Measurements from ENCODE around the gene RAX2.

The RAX2 gene

DNA sequence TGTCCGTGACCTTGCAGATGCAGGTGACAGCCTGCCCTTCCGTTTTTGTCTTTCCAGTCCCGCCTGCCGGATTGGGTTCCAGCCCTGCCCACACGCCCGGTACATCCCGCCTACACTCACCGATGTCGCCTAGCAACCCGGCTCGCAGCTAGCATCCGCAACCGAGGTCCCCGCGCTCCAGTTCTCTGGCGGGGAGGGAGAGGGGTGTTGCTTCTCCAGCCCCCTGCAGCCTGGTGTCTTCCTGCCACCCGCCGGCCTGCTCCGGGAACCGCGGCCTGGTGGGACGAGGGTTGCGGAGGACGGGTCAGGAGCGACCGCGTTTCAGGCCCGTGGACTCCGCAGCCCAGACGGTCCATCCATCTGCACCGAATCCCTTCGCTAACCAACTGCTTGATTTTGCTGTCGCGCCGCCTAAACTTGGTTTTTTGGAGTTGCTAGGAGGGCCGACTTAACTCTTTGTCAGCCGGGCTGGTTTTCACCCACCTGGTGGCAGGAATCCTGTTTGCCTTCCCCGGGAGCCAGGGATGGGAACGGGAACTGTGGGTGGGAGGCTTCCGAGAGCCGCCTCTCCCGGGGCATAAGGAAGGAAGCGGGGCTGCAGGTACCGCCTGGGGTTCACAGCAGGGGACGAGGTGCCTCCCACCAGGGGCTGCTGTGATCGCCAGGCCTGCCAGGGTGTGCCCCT is 29.5 kb upstream of the RAX2 start:
- peak; percentile 32 to 39 for DNase-seq (ENCODE audit: low read depth in 2 of 2)

DNA sequence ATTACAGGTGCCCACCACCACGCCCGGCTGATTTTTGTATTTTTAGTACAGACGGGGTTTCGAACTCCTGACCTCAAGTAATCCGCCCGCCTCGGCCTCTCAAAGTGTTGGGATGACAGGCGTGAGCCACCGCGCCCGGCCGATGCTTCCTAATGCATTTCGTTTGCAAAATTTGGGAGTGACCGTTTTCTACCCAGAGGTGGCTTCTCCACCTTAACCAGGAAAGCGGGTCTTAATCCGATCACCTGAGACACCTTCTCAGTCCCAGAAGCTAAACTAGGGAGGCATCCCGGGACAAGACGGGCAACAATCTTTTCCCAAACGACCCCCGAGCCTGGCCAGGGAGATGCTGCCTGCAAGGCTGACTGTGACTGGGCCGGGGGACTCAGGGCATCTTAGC is 29.0 kb upstream of the RAX2 start:
- DNase-seq (ENCODE audit: low read depth in 2 of 2), result no peak

DNA sequence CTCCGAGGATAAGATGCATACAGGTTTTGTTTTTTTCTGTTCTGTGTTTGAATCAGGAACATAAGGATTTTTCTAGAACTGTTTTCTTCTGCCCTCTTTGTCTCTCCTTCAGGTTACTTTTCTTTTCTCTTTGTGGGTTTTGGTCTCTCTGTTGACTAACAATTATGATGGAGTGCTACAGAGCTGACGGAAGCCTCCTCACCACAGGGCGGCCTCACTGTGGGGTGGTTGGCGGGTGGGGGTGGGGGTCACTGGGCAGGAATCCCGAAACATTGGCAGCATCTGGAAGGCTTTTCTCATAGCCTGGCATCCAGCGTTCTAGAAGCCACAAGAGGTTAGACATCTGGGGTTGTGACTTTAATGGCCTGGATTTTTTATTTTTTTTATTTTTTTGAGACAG is 26.1 kb upstream of the RAX2 start:
- no peak for DNase-seq (ENCODE audit: low read depth in 2 of 2)

DNA sequence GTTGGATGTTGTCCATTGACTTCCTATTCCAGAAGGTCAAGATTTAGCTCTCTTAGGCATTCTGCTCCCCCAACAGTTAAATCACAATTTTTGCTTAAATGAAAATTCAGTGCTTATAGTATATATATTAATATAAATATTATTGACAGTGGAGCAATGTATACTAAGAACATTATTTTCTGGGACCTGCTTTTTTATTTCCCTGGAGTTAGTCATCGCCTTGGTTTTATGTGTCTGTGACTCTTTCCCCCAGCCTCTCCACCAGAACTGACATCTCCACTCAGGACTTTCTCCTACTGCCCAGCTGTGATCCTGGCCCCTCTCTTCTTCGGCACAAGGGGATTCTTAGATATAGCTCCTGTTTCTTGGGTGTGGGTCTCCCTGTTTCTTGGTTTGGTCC is 24.3 kb upstream of the RAX2 start:
- DNase-seq (ENCODE audit: low read depth in 2 of 2), result no peak

DNA sequence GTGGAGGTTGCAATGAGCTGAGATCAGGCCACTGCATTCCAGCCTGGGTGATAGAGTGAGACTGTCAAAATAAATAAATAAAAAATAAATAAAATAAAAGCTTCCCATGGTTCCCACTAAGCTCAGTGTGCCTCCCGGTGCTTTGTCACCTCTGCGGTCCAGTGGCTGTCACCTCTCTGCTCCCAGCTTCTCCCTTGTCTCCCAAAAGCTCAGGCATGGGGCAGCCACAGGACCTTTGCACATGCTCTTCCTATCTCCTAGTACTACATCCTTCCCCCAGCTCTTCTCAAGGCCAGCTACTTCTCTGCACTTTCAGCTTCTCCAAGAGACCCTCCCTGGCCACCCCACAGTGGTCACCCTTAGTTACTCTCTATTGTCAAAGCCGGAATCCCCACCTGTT is 21.8 kb upstream of the RAX2 start:
- DNase-seq (ENCODE audit: low read depth in 2 of 2), result no peak

DNA sequence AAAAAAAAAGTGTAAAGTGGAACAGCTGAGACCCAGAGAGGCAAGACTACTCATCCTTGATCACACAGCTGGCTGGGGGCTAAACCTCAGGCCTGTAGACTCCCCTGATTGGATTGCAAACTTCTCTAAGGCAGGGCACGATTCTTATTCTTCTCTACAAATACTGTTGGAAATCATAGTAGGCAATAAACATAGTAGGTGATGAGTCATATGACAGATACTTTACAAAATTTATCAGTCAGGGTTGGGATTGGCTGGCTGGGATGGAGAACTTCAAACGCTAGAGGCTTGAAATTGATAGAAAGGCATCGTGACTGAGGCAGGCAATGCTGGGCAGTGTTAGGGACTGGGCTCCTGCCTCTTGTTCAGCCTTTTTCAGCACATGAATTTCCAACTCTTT is 20.1 kb upstream of the RAX2 start:
- no peak for DNase-seq (ENCODE audit: low read depth in 2 of 2)

DNA sequence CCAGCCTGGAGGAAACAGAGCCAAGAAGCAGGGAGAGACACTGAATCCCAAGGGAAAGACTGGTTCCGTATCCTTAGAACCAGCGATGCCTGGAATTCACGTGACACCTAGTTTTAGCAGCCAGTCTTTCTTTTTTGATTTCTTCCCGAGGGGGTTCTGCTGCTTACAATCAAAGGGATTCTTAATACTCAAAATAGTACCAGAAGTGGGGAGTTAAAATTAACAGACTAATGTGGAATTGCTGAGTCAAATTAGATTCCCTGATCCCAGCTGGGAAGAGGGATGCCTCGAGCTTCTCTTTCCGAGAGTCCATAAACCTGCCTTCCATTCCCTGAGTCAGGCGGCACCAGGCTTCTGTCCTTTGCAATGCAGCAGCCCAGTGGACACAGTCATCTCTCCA is 18.9 kb upstream of the RAX2 start:
- DNase-seq (ENCODE audit: low read depth in 2 of 2), result no peak

DNA sequence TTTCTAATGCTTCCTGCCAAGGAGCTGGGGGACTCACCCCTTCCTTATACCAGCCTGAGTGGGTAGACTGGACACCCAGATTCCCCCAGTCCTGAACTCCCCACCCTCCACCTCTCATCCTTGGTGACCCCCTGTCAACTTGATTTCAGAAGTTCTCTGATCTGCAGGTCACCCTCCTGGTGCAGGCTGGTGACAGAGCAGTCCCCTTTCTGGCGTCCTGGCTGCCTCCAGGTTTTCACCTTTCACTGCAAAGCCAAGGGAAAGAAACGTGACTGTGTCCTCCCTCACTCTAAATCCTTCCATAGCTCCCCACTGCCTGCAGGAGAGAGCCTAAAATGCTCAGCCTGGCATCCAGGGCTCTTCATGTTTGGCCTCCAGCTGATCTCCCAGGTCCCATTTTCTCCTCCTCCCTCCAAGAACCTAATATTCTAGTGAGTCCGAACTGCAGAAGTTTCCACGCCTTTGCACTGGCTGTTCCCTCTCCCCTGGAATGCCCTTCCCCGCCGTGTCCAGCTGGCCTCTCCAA is 18.2 kb upstream of the RAX2 start:
- DNase-seq (ENCODE audit: low read depth in 2 of 2), result no peak

DNA sequence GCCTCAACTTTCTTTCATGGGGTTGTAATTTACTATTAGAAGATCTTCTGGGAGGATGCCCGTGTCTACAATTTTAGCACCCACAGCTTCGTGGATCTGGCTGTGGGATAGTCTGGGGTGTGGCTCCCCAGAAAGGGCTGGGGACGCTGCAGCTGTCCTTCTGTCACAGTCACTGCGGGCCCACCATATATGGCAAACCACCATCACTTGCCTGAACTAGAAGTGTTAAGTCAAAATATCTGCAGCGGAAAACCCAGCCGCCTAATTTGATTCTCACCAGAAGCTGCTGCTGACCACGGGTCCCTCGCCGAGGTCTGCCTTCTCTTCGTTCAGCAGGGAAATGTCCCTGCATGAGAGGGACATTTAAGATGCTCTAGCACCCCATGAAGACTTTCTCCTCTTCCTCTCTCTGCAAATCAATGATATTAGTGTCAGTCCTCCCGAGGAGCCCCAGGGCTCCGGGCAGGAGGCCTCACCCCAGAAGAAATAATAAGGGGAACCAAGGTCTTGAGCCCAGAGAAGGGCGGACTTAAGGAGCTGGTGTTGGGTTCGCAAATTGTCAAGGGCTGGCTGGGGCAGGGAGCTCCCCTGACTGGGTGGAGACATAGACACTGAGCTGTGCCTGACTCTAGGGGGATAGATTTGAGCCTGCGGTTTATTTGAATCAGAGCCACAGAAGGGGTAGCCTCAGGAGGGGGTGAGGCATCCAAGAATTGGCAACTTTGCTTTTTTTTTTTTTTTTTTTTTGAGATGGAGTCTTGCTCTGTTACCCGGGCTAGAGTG is 17.2 kb upstream of the RAX2 start:
- peak; percentile 10 to 20 for DNase-seq (ENCODE audit: low read depth in 2 of 2)

DNA sequence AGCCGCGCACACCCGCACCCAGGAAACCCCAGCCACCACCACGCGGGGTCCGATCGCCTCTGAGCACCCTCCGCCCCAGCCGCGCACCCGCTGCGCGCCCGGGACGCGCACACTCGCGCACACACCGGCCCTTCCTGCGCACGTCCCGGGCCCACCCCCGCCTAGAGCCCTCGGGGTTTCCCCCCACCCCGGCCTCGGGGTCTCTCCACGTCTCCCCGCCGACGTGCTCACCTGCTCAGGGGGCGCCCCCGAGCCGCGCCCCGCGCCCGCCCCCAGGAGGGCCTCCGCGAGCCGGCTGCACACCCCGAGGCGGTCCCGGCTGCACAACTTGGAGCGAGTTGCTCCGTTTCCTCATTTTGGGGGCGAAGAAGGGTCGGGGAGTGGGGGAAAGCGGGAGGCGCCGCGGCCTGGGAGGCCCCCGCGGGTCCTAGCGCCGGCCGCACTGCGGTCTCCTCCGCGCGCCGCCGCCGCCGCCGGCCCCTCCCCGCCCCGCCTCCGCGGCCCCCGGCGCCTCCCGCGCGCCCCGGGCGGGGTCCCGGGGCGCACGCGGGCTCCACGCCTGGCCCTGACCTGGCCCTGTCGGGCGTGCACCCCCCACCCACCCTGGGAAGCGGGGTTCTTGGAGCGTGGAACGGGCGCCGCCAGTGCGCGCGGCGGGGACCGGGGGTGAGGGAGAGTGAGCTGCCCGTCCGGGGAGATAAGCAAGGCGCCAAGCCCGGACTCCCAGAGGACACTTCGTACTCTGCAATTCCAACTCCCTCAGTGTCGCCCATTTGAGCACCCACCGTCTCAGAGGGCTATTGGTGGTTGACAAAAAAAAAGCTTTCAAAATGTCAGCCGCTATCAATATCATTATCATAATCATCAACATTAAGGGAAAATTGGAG is 14.2 kb upstream of the RAX2 start, which contains the start of gene MATK:
MATK (minus strand) TSS at position 444 of the 887 bp plus-strand sequence. CDS start 1,246 bp downstream, outside the sequence.
- no peak for DNase-seq (ENCODE audit: low read depth in 2 of 2)

DNA sequence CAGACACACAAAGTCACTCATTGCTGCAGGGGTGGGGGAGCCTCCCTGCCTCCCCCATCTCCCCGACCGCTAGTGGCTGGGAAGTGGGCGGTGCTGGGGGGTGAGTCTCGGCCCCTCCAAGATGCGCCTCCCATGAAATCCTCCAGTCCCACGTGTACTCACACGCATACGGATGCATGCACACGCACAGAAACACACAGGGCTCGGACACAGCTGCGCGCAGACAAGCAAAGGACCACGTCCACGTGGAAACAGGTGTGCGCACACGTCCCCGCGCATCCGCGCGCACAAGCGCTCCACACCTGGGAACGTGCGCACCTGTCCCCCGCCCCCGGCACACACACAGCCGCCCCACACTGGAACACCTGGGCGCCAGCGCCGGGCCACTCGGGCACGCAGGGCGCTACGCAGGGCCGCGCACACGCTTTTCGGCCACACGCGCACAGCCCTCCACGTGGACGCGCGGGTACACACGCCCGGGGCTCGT is 13.5 kb upstream of the RAX2 start:
- no peak for DNase-seq (ENCODE audit: low read depth in 2 of 2)

DNA sequence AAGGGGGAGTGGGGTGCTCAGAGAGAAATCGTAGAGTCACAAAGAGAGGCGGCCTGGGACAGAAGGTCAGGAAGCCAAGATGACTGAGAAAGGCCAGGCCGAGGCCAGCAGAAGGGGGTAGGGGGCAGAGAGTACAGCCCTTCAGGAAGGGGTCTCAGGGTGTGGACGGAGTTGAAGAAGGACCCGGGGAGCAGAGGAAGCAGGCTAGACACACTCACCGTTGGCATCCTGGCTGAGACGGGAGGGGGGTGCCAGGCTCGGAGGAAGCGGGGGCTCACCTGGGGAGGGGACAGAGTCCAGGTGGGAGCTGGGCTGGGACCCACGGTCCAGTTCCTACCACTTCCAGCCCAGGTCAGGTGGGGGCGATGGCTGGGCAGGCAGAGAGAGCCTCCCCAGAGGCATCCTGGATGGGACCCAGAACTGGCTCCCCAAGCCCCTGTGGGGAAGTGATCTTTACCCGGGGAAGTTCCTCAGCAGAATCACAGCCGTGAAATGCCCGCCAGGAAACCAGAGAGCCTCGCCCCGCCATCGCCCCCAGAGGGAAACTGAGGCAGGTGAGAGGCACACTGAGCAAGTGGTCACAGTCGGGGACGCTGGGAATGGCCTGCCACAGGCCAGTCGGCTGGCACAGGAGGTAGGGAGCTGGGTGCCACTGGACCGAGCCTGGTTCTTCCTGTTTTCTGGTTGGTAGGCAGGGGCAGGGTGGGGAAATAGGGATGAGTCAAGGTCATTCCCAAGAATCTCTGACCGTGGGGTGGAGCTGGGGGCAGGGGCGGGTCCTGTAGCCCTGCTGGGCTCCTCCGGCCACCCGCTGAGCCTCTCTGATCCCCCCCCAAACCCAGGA is 12.8 kb upstream of the RAX2 start:
- no peak for DNase-seq (ENCODE audit: low read depth in 2 of 2)

DNA sequence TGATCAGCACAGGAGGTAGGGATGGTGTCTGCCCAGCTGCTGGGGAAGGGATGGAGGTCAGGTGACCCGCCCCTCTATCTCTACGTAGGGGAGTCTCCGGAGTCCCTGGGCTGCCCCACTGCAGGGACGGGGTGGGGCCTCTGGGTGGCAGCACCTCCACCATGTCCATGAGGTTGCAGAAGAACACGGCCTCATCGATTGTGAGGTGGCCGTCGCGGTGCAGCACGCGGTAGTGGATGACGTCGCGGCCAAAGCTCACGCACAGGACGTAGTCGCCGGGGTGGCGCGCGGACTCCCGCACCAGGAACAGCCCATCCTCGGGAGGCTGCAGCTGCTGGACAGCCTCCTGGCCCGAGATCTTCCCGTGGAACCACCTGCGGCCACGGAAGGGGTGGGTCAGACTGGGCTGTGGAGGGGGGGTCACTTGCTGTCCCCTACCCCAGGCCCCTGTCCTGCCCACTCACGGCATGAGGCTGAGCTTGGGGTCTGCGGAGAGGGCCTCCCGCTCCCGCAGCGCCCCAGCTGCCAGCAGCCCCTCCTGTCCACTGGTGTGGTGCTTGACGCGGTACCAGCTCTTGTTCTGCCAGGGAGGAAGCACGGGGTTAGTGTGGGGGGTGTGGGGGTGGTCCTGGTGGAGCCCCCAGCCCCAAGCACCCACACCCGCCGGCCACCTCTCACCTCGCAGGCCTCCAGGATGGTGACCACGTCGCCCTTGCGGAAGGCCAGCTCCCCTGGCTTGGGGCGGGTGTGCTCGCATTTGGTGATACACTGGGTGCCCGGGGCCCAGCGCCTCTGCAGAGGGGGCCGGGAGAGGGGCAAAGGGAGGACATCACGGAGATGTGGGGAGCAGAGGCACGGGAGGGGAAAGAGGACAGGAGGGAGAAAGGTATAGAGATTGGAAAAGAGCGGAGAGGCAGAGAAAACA is 11.9 kb upstream of the RAX2 start:
- DNase-seq (ENCODE audit: low read depth in 2 of 2), result no peak

DNA sequence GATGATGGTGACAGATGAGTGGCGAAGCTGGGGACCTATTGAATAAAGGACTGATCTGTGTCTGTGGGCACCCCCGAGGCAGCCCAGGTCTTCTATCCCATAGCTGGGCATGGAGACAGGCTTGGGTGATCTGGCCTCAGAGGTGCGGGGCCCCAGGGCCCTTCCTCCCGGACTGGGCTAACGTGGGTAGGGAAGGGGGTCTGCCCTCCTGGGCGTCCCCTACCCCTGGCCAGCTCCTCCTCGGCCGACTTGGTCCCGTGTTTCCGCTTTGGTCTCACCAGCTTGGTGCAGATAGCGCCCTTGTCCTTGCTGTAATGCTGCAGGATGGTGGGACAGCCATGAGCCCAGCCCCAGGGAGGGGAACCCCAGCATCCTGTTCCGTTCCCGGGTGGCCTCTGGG is 10.9 kb upstream of the RAX2 start:
- no peak for DNase-seq (ENCODE audit: low read depth in 2 of 2)

DNA sequence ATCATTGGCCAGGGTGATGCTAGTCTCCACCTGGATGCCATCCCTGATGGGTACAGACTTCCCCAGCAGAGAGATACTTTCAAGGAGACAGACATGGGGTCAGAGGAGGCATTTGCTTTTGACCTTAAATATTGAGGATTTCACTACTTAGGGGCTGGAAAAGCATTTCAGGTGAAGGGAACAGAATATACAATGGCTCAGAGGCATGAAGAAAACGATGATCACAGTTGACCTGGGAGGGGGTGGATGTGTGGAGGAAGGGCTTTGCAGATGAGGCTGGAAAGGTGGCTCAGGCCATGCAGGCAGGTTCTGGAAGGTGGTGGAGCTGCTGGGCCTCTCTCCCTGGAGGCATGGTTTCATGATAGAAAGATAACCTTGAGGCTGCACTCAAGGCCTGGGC is 10.3 kb upstream of the RAX2 start:
- no peak for DNase-seq (ENCODE audit: low read depth in 2 of 2)

DNA sequence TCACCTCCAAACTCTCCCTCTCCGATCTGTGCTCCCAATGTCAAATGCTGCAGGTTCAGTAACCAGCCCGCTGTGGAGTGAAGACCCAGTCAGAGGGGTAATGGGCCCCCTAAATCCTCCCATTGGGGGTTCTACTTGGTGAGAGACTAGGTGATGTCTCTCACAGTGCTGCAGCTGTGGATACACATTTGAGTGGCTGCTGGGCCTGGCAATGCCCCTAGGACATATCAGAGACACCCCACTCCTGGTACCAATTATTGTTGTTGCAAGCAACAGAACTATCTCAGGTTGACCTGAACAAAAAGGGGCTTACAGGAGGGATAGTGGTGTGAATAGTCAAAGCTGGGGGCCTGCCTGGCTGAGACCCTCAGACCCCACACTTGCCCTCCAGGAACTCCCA is 9.6 kb upstream of the RAX2 start:
- DNase-seq (ENCODE audit: low read depth in 2 of 2), result no peak

DNA sequence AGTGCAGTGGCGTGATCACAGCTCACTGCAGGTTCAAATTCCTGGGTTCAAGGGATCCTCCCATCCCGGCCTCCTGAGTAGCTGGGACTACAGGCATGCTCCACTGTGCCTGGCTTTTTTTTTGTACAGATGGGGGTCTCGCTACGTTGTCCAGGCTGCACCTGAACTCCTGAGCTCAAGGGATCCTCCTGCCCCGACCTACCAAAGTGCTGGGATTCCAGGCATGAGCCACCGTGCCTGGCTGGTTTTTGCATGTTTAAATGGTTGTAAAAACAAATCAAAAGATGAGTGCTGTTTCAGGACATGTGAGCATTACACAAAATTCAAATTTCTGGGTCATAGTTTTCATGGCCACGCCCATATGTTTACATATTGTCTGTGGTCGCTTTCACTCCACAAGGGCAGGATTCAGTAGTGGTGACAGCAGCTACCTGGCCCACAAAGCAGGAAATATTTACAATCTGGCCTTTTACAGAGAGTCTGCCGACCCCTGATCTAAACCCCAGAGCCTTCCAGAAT is 8.8 kb upstream of the RAX2 start:
- DNase-seq (ENCODE audit: low read depth in 2 of 2), result no peak

DNA sequence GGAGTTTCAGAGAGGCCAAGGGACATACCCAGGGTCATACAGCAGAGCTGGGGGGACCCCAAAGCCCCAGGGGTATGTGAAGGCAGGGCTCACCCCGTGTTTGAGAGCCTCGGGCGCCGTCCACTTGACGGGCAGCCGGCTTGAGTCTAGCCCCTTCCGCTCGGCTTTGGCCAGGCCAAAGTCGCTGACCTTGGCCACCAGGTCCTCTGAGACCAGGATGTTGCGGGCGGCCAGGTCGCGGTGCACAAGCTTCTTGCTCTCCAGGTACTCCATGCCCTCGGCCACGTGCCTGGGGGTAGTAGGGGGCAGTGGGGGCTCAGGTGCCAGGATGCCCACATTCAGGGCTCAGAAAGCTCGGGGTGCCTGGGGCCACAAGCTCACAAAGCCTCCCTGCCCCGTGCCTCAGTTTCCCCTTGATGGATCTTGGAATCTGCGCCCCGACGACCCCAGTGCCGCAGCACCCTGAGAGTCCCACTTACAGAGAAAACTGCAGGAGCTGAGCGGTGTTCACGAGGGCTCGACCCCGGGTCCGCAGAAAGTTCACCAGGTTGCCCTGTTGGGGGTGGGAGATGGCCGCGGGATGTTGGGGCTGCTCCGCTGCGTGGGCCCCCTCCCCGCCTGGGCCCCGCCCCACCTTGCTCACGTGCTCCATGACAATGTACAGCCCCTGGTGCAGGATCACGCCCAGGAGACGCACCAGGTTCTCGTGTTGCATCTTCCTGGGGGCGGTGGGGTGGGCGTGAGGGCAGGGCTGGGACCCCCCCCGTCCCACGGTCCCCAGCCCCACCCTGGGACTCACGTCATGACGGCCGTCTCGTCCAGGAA is 7.1 kb upstream of the RAX2 start:
- DNase-seq (ENCODE audit: low read depth in 2 of 2), result no peak
